ENCODE measurements around the gene CRNKL1.

Gene CRNKL1

DNA sequence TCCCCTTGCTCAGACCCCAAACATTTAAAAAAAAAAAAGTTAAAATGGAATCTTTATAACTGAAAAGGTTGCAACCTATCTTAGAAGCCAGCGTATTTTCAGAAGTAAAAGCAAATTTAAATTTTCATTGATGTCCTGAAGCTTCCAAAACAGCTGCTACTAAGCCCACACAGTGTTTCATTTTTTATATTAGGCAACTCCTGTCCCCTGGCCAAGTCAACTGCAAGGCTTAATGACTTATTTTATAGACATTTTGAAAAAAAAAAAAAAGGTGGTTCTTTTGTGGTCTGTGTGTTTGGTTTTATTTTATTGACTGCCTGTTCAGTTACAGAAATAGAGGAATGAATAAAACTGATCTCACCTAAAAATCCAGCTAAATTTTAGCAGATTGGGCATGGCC, 13.1 kb upstream of the CRNKL1 start:
- no peak for DNase-seq (ENCODE audit: low read depth)
- H3K4me3 ChIP-seq (ENCODE audit: low read depth, low read length): no peak overlapping the region

GRCh38 chr20:20063941-20064702, 11.9 kb upstream of the CRNKL1 start:
- H3K4me3 ChIP-seq (ENCODE audit: low read depth, low read length): no peak overlapping the region
- no peak for DNase-seq (ENCODE audit: low read depth)

GRCh38 chr20:20060234-20060998, 8.2 kb upstream of the CRNKL1 start:
- H3K4me3 ChIP-seq (ENCODE audit: low read depth, low read length): no peak overlapping the region
- no peak for DNase-seq (ENCODE audit: low read depth)

DNA sequence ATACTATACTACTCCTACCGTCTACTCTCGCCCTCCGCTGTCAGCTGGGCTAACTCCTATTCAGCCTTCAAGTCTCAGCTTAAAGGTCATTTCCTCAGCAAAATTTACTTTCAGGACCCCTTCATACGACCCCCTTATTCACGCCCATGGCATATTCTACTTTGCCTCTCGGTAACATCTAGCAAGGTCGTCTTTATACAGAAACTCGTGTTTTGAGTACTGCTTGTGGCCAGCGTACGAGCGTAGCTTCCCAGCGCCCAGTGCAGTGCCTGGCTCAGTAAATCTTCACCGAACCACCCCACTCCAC, 546 bp downstream of the CRNKL1 start:
- no peak for DNase-seq (ENCODE audit: low read depth)

DNA sequence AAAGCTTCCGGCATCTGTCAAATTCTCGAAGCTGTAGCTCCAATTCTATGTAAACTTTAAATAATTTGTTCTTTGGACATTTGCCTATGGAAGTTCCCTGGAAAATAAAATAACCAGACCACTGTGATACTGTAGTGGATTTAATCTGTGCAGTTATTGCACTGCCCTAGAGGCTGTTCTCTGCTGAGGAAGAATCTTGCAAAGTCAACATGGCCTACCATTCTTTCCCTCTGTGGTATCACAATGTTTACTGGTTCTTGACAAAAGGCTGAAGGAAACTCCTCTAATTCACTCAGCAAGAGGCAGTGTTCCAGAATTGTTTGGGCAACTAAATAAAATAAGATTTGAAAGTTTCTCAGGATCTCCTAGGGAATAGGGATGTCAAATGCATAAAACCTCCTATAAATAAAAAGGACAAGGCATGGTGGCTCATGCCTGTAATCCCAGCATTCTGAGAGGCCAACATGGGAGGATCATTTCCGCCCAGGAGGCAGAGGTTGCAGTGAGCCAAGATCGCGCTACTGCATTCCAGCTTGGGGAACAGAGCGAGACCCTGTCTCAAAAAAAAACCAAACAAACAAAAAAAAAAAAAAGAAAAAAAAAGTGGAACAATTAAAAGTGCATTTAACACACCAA, 12.4 kb downstream of the CRNKL1 start:
- H3K4me3 ChIP-seq (ENCODE audit: low read depth, low read length): no peak overlapping the region
- no peak for DNase-seq (ENCODE audit: low read depth)

More for the DNA sequence above, 546 bp downstream of the CRNKL1 start:
- peak overlapping the region; percentile 96 for H3K4me3 ChIP-seq (ENCODE audit: low read depth, low read length)

DNA sequence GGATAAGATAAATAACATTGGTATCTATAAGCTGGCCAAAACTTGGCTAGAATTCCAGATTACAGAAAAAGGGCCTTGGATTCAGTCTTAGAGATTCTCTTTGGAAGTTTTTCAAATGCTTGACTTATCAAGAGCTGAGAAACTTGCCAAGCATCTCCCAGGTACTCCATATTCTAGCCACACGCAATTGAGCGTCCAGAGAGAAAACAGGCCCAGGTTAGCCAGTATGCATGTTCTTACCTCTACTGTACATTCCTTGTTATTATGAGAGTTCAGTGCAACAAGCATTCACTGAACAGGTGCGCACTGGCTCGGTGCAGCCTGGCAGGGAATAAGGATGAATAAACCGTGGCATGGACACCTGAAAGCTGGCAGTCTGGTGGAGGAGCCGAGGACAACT, 13.7 kb downstream of the CRNKL1 start:
- no peak for DNase-seq (ENCODE audit: low read depth)
- H3K4me3 ChIP-seq (ENCODE audit: low read depth, low read length): no peak overlapping the region

GRCh38 chr20:20037960-20038359, 14.3 kb downstream of the CRNKL1 start:
- H3K4me3 ChIP-seq (ENCODE audit: low read depth, low read length): no peak overlapping the region
- no peak for DNase-seq (ENCODE audit: low read depth)

DNA sequence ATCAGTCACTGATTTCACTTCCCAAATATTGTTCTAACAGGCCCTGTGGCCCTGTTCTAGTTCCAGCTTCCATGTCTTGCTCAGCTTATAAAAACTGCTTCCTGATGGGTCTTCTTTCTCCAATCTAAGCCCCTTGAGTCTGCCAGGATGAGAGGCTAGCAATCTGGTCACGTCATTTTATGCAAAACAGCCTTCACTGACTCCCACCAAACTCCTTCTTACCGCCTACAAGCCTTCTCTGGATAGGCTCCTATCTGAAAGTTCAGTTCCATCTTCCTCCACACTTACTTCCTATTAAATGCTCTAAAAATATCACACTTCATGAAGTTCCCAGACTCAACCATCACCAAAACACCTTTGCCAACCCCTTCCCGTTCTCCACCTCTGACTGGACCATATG, 15.5 kb downstream of the CRNKL1 start:
- no peak overlapping the region for H3K4me3 ChIP-seq (ENCODE audit: low read depth, low read length)
- no peak for DNase-seq (ENCODE audit: low read depth)

- DNase-seq (ENCODE audit: low read depth): no peak
- no peak overlapping the region for H3K4me3 ChIP-seq (ENCODE audit: low read depth, low read length)
These were observed 17.8 kb downstream of the CRNKL1 start for GRCh38 chr20:20034486-20034885.

DNA sequence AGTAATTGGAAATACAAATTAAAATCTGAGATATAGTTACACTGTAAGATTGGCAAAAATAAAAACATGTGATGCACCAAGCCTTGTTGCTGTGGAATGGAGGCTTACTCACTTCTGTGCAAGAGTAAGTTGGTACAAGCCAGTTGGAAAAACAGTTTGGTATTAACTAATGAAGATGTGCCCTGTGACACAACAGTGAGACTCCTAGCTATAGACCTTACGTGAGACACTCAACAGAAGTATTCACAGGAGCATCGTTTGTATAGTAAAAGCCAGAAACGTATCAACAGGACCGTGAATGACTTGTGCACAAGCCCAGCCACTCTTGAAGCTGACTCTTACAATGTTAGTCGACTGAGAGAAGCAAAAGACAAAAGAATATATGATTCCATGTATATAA, 20.5 kb downstream of the CRNKL1 start:
- H3K4me3 ChIP-seq (ENCODE audit: low read depth, low read length): no peak overlapping the region
- DNase-seq (ENCODE audit: low read depth): no peak

DNA sequence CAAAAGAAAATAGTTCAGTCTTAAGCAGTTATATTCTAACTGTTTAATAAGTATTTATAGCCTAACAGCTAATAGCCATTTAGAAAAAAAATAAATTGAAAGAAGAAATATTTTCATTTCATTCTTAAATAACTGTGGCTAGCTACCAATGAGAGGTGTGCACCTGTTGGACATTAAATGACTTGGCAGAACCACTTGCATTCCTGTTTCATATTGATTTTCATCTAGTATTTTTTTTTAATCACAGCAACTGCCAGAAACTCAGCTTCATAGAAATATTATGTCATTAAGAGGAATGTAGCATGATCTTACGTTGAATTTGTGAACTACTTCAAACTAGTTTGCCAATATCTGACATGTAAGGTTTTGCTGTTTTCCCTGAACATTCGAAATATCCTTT, 25.0 kb downstream of the CRNKL1 start:
- no peak for DNase-seq (ENCODE audit: low read depth)
- no peak overlapping the region for H3K4me3 ChIP-seq (ENCODE audit: low read depth, low read length)

- H3K4me3 ChIP-seq (ENCODE audit: low read depth, low read length): no peak overlapping the region
- no peak for DNase-seq (ENCODE audit: low read depth)
These were observed 27.3 kb downstream of the CRNKL1 start for GRCh38 chr20:20024942-20025341.

GRCh38 chr20:20023395-20023794, 28.9 kb downstream of the CRNKL1 start:
- no peak for DNase-seq (ENCODE audit: low read depth)
- no peak overlapping the region for H3K4me3 ChIP-seq (ENCODE audit: low read depth, low read length)

- H3K4me3 ChIP-seq (ENCODE audit: low read depth, low read length): no peak overlapping the region
- no peak for DNase-seq (ENCODE audit: low read depth)
These were observed 29.8 kb downstream of the CRNKL1 start for GRCh38 chr20:20022498-20022897.

DNA sequence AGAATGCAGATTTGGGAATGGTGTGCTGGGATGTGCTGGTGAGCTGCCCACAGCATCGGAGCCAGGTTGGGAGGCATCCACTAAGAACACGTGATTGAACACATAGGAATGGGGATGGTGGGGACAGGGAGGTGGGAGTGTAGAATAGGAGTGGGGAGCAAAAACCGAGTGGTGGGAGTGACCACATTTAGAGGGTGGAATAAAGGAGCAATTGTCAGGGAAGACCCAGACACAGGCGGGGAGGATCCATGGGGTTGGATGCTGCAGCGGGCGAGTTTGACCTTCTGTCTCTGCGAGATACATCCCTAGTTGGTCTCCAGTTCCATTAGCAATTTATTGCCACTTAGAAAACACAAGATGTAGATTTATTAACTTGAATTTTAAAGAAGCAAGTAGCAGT, 30.4 kb downstream of the CRNKL1 start:
- H3K4me3 ChIP-seq (ENCODE audit: low read depth, low read length): no peak overlapping the region
- no peak for DNase-seq (ENCODE audit: low read depth)

- no peak overlapping the region for H3K4me3 ChIP-seq (ENCODE audit: low read depth, low read length)
- DNase-seq (ENCODE audit: low read depth): no peak
These were observed 31.4 kb downstream of the CRNKL1 start for GRCh38 chr20:20020908-20021307.

- DNase-seq (ENCODE audit: low read depth): no peak
- H3K4me3 ChIP-seq (ENCODE audit: low read depth, low read length): no peak overlapping the region
These were observed 33.1 kb downstream of the CRNKL1 start for GRCh38 chr20:20019123-20019522.

GRCh38 chr20:20018366-20018765, 33.9 kb downstream of the CRNKL1 start:
- DNase-seq (ENCODE audit: low read depth): no peak
- H3K4me3 ChIP-seq (ENCODE audit: low read depth, low read length): peak overlapping the region; percentile 94

- H3K4me3 ChIP-seq (ENCODE audit: low read depth, low read length): peak overlapping the region; percentile 94
- no peak for DNase-seq (ENCODE audit: low read depth)
These were observed 34.5 kb downstream of the CRNKL1 start for GRCh38 chr20:20017844-20018185.

- peak; percentile 69 for DNase-seq (ENCODE audit: low read depth)
- H3K4me3 ChIP-seq (ENCODE audit: low read depth, low read length): peak within 1 kb of the TSS; percentile 94
These were observed 35.0 kb downstream of the CRNKL1 start, which contains the start of gene NAA20 for GRCh38 chr20:20017001-20017843. NAA20 (plus strand) TSS chr20:20017362; CDS start chr20:20017397, 35 bp downstream.
